Prostate gland (tissue), 2 donors: ENCODE results near the gene SASH1. TPM values are rescaled to one million over a fixed set of nuclear protein-coding genes. Genes with fewer than 3 reads are reported as not detected.

ENCODE experiments used
- DNase-seq: peaks from one replicate; pipeline ENCODE4 v3.0.0-alpha.2; 2019; ENCODE audit warnings: low spot score
- H3K27ac ChIP-seq, 2 donors: fragments of 200-600 bp; sonication (generic); 2 replicates each; pipeline ENCODE4 v1.5.1; 2017 to 2019
- H3K27me3 ChIP-seq: fragments of 200-600 bp; sonication (generic); replicated peaks from 2 replicates; pipeline ENCODE4 v1.5.1; 2019; ENCODE audit not compliant: insufficient read depth
- H3K36me3 ChIP-seq, 2 donors: fragments of 200-600 bp; sonication (generic); 1 replicate in 1 of 2; 2 replicates in 1 of 2; pipeline versions ENCODE4 v1.5.1 to v1.8.1; 2017 to 2019
- H3K4me1 ChIP-seq: fragments of 200-600 bp; sonication (generic); replicated peaks from 2 replicates; pipeline ENCODE4 v1.5.1; 2019
- H3K4me3 ChIP-seq, 2 donors: fragments of 200-600 bp; sonication (generic); 2 replicates each; pipeline ENCODE4 v1.5.1; 2017 to 2019
- H3K9me3 ChIP-seq: fragments of 200-600 bp; sonication (generic); 2 replicates; pipeline ENCODE4 v1.5.1; 2017
- CTCF ChIP-seq, 4 experiments: fragments of 200-600 bp in 2 of 4; fragments of 450-650 bp in 2 of 4; sonication (generic) in 2 of 4; IDR thresholded peaks; 1 replicate in 3 of 4; 2 replicates in 1 of 4; pipeline ENCODE4 v1.5.1; 2016 to 2019; ENCODE audit warnings: antibody characterized with exemption in 4 of 4, mild to moderate bottlenecking in 2 of 4, moderate library complexity in 2 of 4
- POLR2A ChIP-seq: fragments of 450-650 bp; IDR thresholded peaks from one replicate; pipeline ENCODE4 v1.6.1; 2016; ENCODE audit warnings: antibody characterized with exemption, mild to moderate bottlenecking
- POLR2AphosphoS5 ChIP-seq: sonication (generic); formaldehyde crosslinking; IDR thresholded peaks from one replicate; pipeline ENCODE4 v1.6.1; 2017; ENCODE audit warnings: antibody characterized with exemption
- WGBS: methylation state at CpG from one replicate; pipeline ENCODE4 v1.1.5; 2018; 5-methylcytosine and 5-hydroxymethylcytosine counted together
- intact Hi-C: fragments of 100-400 bp; cut with DNase I; formaldehyde crosslinking; loops from one replicate; pipeline ENCODE4 v1.14.2; 2022
- total RNA-seq, 2 donors: library from RNA; depleted of rRNA; stranded (reverse); fragments of >200 nt; gene quantifications; one replicate each; pipeline ENCODE4 v1.1.0, GENCODE V29; 2016

The SASH1 gene
- total RNA-seq, 2 donors from 2014 or later, result 34.3 to 48.6 TPM

DNA sequence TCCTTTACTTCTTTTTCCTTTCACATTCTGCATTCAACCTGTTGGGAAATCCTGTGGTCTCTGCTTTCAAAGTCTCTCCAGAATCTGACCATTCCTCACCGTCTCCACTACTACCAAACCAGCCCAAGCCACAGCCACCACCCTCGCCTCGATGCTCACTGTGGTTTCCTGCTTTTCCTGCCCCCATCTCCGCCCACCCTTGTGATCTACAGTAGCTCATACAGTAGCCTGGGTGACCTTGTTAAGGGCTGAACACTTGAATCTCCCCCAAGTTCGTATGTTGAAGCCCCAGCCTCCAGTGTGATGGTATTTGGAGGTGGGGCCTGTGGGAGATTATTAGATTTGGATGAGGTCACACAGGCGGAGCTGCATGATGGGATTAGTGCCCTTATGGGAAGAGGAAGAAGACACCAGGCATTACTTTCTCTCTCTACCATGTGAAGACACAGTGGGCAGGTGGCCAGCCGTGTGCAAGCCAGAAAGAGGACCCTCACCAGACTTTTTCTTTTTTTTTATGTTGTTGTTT lies 215.2 kb downstream of the SASH1 start:
- Histone ChIP-seq H3K4me3 (no peak overlapping the region), H3K36me3 (no peaks in the 10 kb centered on the region), H3K9me3 (no peaks in the 10 kb centered on the region), H3K27ac (no peak overlapping the region), H3K4me1 (no peaks in the 10 kb centered on the region), H3K27me3 (no peaks in the 10 kb centered on the region)
- WGBS, result 68% methylated on average over 7 of the region's 7 CpGs
- TF ChIP-seq POLR2A (no peak), POLR2AphosphoS5 (no peak)
- intact Hi-C loops, result no loop called here
- no peak for DNase-seq

GRCh38 chr6:148559848-148560433 lies 217.3 kb downstream of the SASH1 start:
- H3K9me3 ChIP-seq, result no peaks in the 10 kb centered on the region
- WGBS, result 2% methylated on average over 39 of the region's 46 CpGs
- DNase-seq, result peak; percentile 56
- peak overlapping the region; percentile 22 to 31 for H3K4me3 ChIP-seq
- H3K27me3 ChIP-seq, result no peaks in the 10 kb centered on the region
- TF ChIP-seq POLR2A, result no peak
- peak; percentile 12 for TF ChIP-seq POLR2AphosphoS5
- TF ChIP-seq CTCF (IDR thresholded peaks at IDR 0.05), result peak; percentile 76 to 92 (median 86)
- H3K27ac ChIP-seq, result no peak overlapping the region
- H3K36me3 ChIP-seq, result no peaks in the 10 kb centered on the region
- intact Hi-C loops, result no loop called here
- no peaks in the 10 kb centered on the region for H3K4me1 ChIP-seq

DNA sequence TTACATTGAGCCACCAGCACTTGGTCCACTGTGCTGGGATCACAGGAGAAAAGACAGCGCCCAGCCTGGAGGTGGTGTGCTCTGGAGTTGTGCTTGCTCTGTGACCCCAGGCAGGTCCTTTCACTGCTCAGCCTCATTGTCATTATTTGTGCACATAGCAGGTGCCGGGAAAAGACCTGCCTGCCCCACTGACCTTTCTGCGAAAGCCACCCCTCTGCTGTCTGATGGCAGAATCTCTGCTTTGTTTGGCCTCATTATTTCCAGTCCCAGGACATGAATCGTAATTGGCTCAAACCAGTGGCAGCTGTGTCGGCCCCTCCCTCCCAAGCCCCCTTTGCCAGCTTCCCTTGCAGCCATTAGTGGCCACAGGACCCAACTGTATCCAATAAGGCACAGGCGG lies 219.0 kb downstream of the SASH1 start:
- Histone ChIP-seq H3K27ac (no peak overlapping the region), H3K27me3 (no peaks in the 10 kb centered on the region), H3K36me3 (no peaks in the 10 kb centered on the region), H3K4me3 (no peak overlapping the region), H3K9me3 (no peaks in the 10 kb centered on the region), H3K4me1 (no peaks in the 10 kb centered on the region)
- no peak for DNase-seq
- TF ChIP-seq POLR2AphosphoS5, result no peak
- intact Hi-C loops, result no loop called here
- 96% methylated on average over 6 of the region's 6 CpGs for WGBS

DNA sequence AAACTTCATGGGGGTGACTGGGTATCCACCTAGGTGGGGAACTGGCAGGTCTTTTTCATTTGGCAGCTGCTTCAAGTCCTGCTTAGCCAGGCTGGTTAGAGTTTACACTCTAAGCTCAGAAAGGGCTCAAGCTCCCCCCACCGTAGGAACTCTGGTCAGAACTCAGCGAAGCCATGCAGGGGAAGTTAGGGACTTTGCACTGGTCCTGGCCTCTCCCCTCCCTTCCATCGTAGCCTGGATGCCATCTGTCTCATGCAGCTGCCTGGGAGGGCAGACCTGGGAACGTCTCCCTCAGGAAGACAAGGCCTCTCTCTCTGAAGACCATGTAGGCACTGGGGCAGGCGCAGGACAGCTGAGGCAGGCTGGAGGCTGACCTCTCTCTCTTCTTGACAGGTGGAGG lies 220.4 kb downstream of the SASH1 start:
- no peaks in the 10 kb centered on the region for H3K36me3 ChIP-seq
- no peak for DNase-seq
- TF ChIP-seq POLR2AphosphoS5, result no peak
- no peak for TF ChIP-seq POLR2A
- no peak for TF ChIP-seq CTCF (IDR thresholded peaks at IDR 0.05)
- H3K4me1 ChIP-seq, result no peaks in the 10 kb centered on the region
- no peaks in the 10 kb centered on the region for H3K27me3 ChIP-seq
- H3K9me3 ChIP-seq, result no peaks in the 10 kb centered on the region
- H3K27ac ChIP-seq, result no peak overlapping the region
- no peak overlapping the region for H3K4me3 ChIP-seq
- 89% methylated on average over 5 of the region's 5 CpGs for WGBS
- intact Hi-C loops, result no loop called here

DNA sequence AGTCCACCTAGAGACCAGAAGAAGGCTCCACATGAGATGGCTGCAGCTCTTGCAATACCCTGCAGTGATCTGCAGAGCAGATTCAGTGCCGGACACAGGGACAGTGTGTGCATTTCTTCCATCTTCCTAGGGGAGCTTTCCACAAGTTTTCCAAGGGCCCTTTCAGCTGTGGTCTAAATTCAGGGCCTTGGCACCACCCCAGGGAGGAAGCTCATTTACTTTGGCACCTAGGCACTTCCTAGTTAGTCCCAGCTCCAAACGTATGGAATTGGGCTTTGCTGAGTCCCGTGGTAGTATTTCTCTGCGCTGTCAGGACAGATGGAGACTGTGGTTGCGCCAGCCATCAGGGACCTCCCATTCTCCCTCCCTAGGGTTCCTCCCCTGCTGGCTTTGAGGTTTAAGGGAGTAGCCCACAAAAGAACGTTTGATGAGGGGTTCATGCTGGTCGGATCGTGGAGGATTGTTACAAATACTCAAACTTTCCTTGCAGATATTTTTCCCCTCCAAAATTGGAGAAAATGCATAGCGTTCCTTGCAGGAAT lies 221.9 kb downstream of the SASH1 start:
- H3K27me3 ChIP-seq, result no peaks in the 10 kb centered on the region
- H3K27ac ChIP-seq, result no peak overlapping the region
- no peak for DNase-seq
- no peaks in the 10 kb centered on the region for H3K36me3 ChIP-seq
- TF ChIP-seq CTCF (IDR thresholded peaks at IDR 0.05) (no peak), POLR2AphosphoS5 (no peak), POLR2A (no peak)
- intact Hi-C loops, result no loop called here
- no peaks in the 10 kb centered on the region for H3K9me3 ChIP-seq
- 73% methylated on average over 9 of the region's 9 CpGs for WGBS
- no peaks in the 10 kb centered on the region for H3K4me1 ChIP-seq
- H3K4me3 ChIP-seq, result no peak overlapping the region
